HG03159 (cell line): ENCODE measurements around the gene IZUMO4.
A peak's percentile ranks its signal among the peaks of the same experiment; 100 is the strongest.

Experiments used
- ATAC-seq: cut with Tn5 transposase; IDR thresholded peaks from one replicate; pipeline ENCODE4 v1.9.1; 2021; ENCODE audit warnings: mild to moderate bottlenecking, moderate library complexity; ENCODE audit not compliant: unreplicated experiment

The IZUMO4 gene

DNA sequence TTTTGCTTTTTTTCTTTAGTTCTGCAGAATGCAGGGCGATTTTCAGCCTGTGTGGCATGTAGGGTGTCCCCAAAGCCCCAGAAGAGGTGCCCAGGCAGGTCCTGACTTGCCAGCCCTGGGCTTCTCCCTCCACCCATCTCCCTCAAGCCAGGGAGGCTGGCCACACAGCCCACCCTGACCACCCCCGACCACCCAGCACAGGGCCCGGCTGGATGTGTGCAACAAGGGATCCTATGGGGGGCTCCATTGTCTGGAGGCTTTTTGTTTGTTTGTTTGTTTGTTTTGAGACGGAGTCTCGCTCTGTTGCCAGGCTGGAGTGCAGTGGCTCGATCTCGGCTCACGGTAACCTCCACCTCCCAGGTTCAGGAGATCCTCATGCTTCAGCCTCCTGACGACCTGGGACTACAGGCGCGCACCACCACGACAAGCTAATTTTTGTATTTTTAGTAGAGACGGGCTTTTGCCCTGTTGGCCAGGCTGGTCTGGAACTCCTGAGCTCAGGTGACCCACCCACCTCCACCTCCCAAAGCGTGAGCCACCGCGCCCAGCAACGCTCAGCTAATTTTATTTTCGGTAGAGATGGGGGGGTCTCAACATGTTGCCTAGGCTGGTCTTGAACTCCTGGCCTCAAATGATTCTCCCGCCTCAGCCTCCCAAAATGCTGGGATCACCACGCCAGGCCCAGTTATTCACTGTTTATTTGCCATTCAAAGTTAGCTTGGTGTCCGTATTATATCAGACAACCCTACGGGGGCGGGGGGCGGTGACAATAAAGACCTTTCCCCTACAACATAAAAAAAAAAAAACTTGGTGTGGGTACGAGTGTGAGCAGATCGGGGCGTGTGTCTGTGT lies 37.9 kb upstream of the IZUMO4 start:
- ATAC-seq = no peak

DNA sequence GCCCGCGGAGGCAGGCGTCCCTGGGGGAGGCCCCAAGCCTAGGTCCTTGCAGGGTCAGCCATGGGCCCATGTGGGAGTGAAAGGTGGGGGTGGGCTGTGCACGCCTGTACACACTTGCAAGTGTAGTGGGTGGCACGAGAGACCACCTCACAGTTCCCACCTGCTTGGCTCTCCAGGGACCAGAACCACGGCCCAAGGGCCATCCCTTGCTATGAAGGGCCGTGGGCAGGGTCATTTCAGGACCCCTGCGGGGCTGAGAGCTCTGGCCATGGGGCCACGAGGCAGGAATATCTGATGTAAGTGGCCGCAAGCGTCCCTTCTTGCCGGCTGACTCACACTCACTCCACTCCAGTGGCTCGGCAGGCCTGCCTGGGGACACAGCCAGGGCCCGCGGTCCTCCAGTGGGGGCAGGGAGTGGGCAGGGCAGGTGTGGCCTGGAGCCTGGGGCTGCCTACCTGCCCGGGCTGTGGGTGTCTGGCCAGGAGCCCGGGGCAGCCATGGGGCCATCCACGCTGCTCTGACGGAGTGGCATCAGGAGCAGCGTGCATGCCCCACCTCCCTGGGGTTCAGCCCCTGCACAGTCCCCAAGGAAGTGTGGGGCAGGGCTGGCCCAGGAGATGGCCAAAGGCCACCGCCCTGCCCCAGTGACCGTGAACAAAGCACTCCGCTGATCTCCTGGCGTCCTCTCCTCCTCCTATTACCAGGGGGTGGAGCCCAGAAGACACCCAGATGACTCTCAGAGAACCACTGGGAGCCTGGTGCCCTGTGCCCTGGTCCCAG lies 37.1 kb upstream of the IZUMO4 start:
- no peak for ATAC-seq

DNA sequence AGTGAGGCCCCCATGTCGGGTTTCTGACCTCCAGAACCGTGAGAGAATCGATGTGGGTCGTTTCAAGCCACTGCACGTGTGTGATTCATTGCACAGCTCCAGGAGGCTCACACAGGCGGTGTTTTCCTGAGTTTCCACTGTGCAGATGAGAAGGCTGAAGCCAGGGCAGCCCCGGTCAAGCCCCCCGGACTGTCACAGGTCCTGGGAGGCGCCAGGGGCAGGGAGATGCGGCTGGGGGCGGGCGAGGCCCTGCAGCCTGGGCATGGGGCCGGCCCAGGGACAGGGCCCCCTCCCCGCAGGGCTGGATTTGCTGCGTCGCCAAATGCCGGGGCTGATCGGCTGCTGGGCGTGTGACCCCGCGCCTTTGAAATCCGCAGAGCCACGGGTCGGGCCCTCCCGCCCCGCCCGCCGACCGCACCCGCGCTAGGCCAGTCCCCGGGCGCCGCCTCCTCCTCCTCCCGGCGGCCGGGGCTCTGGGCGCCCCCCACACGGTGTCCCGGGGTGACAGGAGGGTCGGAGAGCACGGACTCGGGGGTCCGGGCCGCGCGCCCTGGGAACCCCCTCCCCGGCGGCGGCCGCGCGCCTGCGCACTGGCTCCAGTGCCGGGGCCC lies 35.7 kb upstream of the IZUMO4 start:
- no peak for ATAC-seq

- ATAC-seq = peak; percentile 80
Observed at GRCh38 chr19:2061495-2062388, 35.0 kb upstream of the IZUMO4 start.

DNA sequence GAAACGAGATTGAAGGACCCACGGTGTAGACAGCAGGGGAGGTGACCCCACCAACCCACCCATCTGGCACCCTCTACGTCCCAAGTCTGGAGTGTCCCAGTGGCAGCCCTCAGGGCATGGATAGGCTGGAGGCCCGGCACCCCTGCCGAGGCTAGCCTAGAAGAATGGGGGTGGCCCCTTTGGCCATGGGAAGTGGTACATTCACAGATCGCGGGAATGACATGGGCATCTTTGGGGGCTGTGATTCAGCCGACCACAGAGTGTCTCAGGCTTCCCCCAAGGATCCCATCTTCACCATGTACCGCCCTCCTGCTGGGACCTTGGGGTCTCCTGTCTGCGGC lies 34.4 kb upstream of the IZUMO4 start:
- no peak for ATAC-seq

DNA sequence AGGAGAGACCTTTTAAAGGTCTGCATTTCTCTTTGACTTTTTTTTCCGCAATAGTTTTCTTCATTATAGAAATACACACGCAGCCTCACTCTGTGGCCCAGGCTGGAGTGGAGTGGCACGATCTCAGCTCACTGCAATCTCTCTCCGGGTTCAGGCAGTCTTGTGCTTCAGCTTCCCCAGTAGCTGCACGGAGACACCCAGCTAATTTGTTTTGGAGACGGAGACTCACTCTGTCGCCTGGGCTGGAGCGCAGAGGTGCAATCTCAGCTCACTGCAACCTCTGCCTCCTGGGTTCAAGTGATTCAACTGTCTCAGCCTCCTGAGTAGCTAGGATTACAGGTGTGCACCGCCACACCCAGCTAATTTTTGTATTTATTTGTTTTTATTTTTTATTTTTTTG lies 33.9 kb upstream of the IZUMO4 start:
- no peak for ATAC-seq

- ATAC-seq = no peak
Observed at GRCh38 chr19:2063824-2064223, 32.9 kb upstream of the IZUMO4 start.

DNA sequence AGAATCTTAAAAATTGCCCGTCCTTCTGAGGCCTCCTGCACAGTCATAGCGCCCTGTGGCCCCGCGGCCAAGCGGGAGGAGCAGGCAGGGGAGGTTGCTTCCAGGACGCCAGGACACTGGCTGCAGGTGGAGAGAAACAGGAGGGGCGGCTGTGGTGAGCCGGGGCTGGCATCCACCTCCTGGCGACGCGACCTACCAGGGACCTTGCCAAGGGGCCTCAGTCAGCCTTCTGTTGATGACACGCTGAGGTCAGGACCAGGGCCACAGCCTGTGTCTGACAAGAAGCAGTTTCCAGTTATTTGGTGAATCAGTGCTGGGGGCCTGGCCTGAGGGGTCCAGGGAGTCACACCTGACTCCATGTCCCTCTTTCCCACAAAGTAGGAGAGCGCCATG lies 32.3 kb upstream of the IZUMO4 start:
- no peak for ATAC-seq

DNA sequence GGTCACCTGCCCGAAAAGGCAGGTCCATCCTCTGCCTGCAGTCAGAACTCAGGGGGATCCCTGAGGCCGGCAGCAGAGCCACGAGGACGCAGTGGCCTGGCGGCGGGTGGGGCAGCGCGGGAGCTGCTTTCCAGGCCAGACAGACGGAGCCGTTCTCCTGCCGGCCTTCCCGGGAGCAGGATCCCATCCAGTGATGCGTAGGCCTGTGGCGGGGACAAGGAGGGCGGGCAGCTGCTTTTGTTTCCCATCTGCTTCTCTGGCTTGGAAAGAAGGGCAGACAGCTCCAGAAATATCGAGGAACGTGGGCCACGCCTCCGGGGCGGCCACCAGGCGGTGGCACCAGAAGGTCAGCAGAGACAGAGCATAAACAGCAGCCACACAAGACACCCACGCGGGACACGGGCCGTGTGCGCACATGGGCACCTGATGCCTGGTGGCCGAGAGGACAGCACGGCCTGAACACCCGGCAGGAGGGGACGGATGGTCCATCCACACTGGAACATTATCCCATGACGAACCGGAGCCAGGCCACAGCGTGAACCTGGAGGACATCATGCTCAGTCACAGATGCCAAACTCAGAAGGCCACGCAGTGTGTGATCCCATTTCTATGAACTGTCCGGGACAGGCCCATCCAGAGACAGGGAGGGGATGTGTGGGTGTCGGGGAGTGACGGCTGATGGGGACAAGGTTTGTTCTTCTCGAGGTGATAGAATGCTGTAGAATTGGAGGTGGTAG lies 31.8 kb upstream of the IZUMO4 start:
- ATAC-seq = no peak

DNA sequence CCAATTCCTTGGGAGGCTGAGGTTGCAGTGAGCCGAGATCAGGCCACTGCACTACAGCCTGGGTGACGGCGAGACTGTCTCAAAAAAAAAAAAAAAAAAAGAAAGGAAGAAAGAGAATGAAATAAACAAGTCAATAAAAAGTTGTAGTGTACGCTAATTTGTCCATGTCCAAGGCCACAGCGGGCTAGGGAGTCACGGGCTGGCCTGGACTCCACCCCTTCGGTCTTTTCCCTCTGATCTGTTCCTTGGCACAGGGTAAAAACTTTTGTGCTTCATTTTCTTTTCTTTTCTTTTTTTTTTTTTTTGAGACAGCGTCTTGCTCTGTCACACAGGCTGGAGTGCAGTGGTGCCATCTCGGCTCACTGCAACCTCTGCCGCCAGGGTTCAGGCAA lies 26.3 kb upstream of the IZUMO4 start:
- no peak for ATAC-seq

- ATAC-seq = no peak
Observed at GRCh38 chr19:2070986-2071673, 25.6 kb upstream of the IZUMO4 start.

DNA sequence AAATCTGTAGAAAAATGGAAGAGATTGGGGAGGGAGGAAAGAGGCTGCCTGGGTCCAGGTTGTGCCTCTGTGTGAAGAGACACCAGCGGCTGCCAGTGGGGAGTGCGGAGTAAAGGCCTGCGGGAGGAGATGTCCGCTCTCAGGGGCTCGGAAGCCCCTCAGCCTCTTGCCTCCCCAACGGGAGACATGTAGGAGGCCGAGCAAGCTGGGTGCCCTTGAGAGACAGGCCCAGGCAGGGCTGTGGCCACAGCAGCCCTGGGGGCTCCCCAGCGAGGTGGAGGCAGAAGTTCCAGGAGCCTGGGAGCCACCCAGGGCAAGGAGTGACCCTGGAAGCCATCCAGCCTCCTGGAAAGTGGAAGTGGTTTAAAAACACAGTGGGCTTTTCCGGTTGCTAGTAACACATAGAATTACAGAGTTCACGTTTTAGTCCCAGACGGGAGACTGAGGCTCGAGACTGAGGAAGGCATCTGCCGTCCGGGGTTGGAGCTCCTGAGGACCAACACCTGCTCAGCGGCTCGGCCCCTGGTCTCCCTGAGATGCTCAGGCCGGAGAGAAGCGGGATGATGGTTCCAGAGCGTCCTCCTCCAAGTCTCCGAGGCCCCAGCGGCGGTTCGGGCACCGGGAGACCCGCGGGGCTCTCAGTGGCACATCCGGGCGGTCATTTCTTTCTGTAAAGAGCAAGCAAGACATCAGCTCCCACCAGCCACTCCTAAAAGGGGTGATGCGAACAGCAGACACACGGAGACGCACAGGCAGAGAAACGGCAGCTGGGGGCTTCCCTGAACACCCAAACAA lies 23.8 kb upstream of the IZUMO4 start:
- ATAC-seq = no peak

DNA sequence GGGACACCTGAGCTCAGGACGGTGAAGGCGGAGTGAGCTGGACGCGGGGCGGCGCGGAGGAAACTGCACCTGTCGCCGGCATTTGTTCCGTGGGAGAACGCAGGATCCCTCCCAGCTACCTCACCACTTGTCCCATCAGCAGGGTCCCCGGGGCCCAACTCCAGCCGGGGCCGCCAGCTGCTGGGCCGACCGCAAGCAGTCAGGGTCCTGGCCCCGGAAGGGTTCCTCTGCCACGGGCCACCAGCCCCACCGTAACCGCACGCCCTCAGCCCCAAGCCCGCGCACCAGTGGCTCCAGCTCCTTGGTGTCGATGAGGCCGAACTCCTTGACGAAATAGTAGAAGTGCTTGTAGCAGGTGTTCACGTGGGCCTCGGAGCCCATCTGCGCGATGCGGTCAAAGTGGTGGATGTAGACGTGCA lies 20.2 kb upstream of the IZUMO4 start:
- ATAC-seq = no peak

GRCh38 chr19:2077398-2077797 lies 19.3 kb upstream of the IZUMO4 start:
- no peak for ATAC-seq

DNA sequence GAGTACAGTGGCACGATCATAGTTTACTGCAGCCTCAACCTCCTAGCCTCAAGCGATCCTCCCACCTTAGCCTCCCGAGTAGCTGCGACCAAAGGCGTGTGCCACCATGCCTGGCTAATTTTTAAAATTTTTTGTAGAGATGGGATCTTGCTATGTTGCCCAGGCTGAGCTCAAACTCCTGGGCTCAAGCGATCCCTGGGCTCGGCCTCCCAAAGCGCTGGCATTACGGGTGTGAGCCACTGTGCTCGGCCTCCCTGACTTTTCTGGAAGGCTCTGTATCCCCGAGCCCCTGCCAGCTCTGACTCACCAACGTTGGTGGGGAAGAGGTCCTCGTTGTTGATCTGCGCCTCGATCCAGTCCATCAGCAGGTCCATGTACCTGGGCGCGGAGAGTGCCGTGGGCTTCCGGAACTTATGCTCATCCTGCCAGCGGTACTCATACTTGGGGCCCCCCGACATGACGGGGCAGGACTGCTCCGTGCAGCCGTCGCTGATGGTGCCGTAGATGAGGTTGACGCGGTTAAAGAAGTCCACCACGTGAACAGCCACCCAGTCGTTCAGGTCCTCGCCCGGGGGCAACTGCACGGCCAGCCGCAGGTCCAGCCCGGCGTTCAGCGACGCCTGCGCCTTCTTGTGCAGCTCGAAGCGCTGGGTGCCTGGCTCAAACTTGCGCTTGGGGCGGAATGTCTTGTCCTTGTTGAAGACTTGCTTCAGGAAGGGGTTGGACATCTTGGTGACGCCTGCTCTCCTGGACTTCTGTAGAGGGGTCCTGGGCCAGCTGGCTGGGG lies 18.7 kb upstream of the IZUMO4 start:
- no peak for ATAC-seq

- ATAC-seq = no peak
Observed at GRCh38 chr19:2079076-2079864, 17.4 kb upstream of the IZUMO4 start.

DNA sequence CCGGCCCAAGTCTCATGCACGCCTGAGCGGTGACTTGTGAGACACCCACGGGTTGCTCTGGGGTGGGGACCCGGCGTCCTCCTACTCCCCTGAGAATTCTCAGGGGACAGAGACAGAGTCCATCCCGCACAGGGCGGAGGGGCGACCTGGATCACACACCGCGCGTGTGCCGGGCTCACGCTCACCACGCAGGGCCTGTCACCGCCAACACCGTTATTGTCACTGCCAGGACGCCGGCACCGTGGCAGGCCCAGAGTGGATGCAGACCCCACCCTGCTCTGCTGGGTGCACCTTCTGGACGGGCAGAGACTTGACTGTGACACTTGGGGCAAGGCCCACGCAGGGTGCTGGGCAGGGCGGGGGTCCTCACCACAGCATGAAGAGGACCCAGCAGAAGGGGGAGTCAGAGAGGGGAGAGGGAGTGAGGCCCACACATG lies 16.8 kb upstream of the IZUMO4 start:
- ATAC-seq = no peak
